Fibroblast of lung (primary cell): ENCODE measurements around the gene ARL6IP5.

ENCODE experiments used
- CTCF ChIP-seq, 2 donors: IDR thresholded peaks in 1 of 2; conservative IDR thresholded peaks in 1 of 2; 1 replicate in 1 of 2; 2 replicates in 1 of 2; pipeline ENCODE4 v1.5.1; 2011 to 2012; ENCODE audit warnings: low read length in 2 of 2, control low read depth in 1 of 2, inconsistent platforms in 1 of 2, low read depth in 1 of 2, mild to moderate bottlenecking in 1 of 2
- EZH2 ChIP-seq: IDR thresholded peaks from 2 replicates; pipeline ENCODE4 v1.5.1; 2012; ENCODE audit warnings: low read length, control low read depth, mild to moderate bottlenecking; ENCODE audit errors: missing control alignments

GRCh38 chr3:69097407-69098086 is 12.8 kb downstream of the ARL6IP5 start:
- TF ChIP-seq CTCF (conservative IDR thresholded peaks at IDR 0.05 in 1 of 2, IDR thresholded peaks at IDR 0.05 in 1 of 2; ENCODE audit: low read depth in 1 of 2, low read length in 2 of 2) (no peak), EZH2 (no peak)
